BE2C (cell line): Measurements from ENCODE around the gene POLR2L.

ENCODE experiments used
- DNase-seq: peaks from one replicate; pipeline ENCODE4 v3.0.0-alpha.2; 2020
- H3K27me3 ChIP-seq: fragments of 250-450 bp; sonication (Bioruptor Pico); 2 replicates; pipeline ENCODE4 v1.5.1; 2020; ENCODE audit warnings: mild to moderate bottlenecking
- H3K36me3 ChIP-seq: fragments of 250-450 bp; sonication (Bioruptor Pico); 2 replicates; pipeline ENCODE4 v1.5.1; 2020; ENCODE audit warnings: mild to moderate bottlenecking
- H3K4me1 ChIP-seq: fragments of 250-450 bp; sonication (Bioruptor Pico); 2 replicates; pipeline ENCODE4 v1.5.1; 2020
- H3K4me3 ChIP-seq: 2 replicates; pipeline ENCODE4 v1.5.1; 2011; ENCODE audit warnings: low read depth, low read length
- H3K9me3 ChIP-seq: fragments of 250-450 bp; sonication (Bioruptor Pico); 2 replicates; pipeline ENCODE4 v1.5.1; 2020
- CTCF ChIP-seq: IDR thresholded peaks from 2 replicates; pipeline ENCODE4 v1.5.1; 2012; ENCODE audit warnings: mild to moderate bottlenecking, low read depth, low read length

Gene POLR2L

DNA sequence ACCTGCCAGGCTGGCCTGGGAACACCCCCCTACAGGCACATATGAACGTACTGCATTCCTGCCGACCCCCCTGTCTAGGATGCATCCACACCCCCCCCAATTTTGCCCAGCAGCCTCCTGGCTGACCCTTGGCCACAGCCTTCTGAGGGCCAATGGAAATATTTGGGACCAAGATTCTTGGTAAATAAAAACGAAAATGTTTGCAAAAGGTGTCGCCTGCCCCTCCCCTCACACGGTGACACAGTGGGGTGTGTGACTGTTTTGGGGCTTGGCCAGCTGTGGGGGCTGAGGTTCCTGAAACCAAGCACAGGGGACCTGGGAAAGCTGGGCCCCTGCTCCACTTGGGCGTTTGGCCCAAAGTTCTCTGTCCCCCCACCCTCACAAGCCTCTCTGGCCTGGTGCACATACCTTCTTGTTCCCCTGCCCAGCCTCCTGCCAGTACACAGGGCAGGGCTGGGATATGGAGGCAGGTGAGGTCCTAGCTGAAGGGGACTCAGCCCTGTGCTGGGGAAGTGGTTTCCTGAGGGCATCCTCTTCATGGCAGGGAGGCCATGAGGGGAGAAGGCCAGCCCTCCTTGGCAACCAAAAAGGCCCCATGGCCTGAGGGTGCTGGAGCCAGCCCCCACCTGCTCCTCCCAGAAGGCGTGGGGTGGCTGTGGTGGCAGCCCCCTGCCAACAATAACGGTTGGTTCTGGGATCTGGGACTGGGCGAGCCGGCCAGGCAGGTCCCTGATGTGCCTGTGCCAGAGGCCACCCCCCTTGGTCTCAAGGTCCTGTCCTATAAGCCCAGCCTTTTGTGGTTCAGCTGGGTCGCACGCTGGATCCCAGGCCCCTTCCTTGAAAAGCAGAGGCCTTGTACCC lies 16.7 kb downstream of the POLR2L start:
- DNase-seq, result no peak
- H3K9me3 ChIP-seq, result no peaks in the 10 kb centered on the region
- no peak for TF ChIP-seq CTCF
- H3K4me3 ChIP-seq, result no peak overlapping the region
- H3K36me3 ChIP-seq, result no peaks in the 10 kb centered on the region
- H3K4me1 ChIP-seq, result peaks cover 4% of the 10 kb centered on the region
- peaks cover 28% of the 10 kb centered on the region for H3K27me3 ChIP-seq

GRCh38 chr11:824942-825341 lies 17.4 kb downstream of the POLR2L start:
- DNase-seq, result no peak
- Histone ChIP-seq H3K4me1 (peaks cover 3% of the 10 kb centered on the region; the same call in 1 of the 2 replicates), H3K27me3 (peaks cover 26% of the 10 kb centered on the region), H3K4me3 (no peak overlapping the region), H3K9me3 (no peaks in the 10 kb centered on the region), H3K36me3 (no peaks in the 10 kb centered on the region)
- no peak for TF ChIP-seq CTCF

- H3K9me3 ChIP-seq, result no peaks in the 10 kb centered on the region
- H3K4me1 ChIP-seq, result no peaks in the 10 kb centered on the region
- H3K27me3 ChIP-seq, result peaks cover 21% of the 10 kb centered on the region
- no peak overlapping the region for H3K4me3 ChIP-seq
- no peak for DNase-seq
- no peak for TF ChIP-seq CTCF
- H3K36me3 ChIP-seq, result no peaks in the 10 kb centered on the region
These were observed 17.9 kb downstream of the POLR2L start for GRCh38 chr11:824292-824880.

DNA sequence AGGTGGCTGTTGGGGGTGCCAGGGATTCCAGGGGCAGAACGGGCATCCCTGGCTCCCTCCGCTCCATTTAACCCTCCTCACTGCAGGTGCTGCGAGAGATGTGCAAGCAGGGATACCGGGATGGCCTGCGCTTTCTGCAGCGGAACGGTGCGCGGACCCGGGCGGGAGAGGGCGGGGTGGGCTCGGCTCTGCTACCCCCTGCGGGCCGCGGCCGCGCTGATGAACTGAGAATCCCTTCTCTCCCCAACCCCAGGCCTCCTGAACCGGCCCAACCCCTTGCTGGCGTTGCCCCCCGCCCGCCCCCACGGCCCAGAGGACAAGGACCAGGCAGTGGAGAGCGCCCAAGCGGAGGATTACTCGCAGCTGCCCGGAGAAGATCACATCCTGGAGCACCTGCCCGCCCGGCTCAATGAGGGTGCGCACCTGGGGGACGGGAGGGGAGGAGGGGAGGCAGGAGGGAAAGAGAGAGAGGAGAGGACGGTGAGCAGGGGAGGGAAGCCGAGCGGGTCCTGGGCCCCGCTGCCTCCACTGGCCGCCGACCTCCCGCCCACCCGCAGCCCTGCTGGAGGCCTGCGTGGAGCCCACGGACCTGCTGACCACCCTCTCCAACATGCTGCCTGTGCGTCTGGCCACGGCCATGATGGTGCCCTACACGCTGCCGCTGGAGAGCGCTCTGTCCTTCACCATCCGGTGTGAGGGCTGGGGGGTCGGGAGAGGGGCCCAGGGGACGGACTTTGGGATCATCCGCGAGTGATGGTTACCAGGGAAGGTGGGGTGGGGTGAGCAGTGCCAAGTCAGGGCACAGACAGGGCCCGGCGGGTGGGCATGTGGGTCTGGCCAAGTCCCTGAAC lies 18.7 kb downstream of the POLR2L start:
- TF ChIP-seq CTCF, result no peak
- no peaks in the 10 kb centered on the region for H3K9me3 ChIP-seq
- peaks cover 15% of the 10 kb centered on the region for H3K27me3 ChIP-seq
- H3K36me3 ChIP-seq, result no peaks in the 10 kb centered on the region
- H3K4me3 ChIP-seq, result no peak overlapping the region
- H3K4me1 ChIP-seq, result no peaks in the 10 kb centered on the region
- DNase-seq, result no peak

GRCh38 chr11:821512-822371 lies 20.6 kb downstream of the POLR2L start:
- H3K4me1 ChIP-seq, result no peaks in the 10 kb centered on the region

More at GRCh38 chr11:821512-822371, 20.6 kb downstream of the POLR2L start:
- no peak for DNase-seq
- peaks cover 5% of the 10 kb centered on the region for H3K27me3 ChIP-seq
- no peaks in the 10 kb centered on the region for H3K9me3 ChIP-seq
- no peak overlapping the region for H3K4me3 ChIP-seq
- TF ChIP-seq CTCF, result no peak
- H3K36me3 ChIP-seq, result no peaks in the 10 kb centered on the region
